Activated naive CD4-positive, alpha-beta T cell treated with anti-CD3 and anti-CD28 coated beads, Interleukin-2, amount 50 U/mL, for 24 hours (primary cell): ENCODE measurements around the gene GJA10.
"Not testable (repeated sequence)": the region's sequence is repeated elsewhere in the genome, so short reads cannot be mapped to it uniquely, and the experiment has no call there.

ENCODE experiments used
- H3K27ac Mint-ChIP-seq: one replicate; pipeline ENCODE4 v1.8.0; 2021; ENCODE audit warnings: mild to moderate bottlenecking, mixed read lengths
- H3K27me3 Mint-ChIP-seq: one replicate; pipeline ENCODE4 v1.8.0; 2021; ENCODE audit warnings: mixed read lengths
- H3K36me3 Mint-ChIP-seq: one replicate; pipeline ENCODE4 v1.8.0; 2021; ENCODE audit warnings: mixed read lengths
- H3K4me1 Mint-ChIP-seq: one replicate; pipeline ENCODE4 v1.8.0; 2021; ENCODE audit warnings: mixed read lengths
- H3K4me3 Mint-ChIP-seq: one replicate; pipeline ENCODE4 v1.8.0; 2021; ENCODE audit warnings: mild to moderate bottlenecking, mixed read lengths
- H3K9me3 Mint-ChIP-seq: one replicate; pipeline ENCODE4 v1.8.0; 2021; ENCODE audit warnings: mixed read lengths

Gene GJA10

GRCh38 chr6:89894169-89894568 is at the start of gene GJA10:
Gene GJA10, plus strand, starts transcription at chr6:89894469. Its CDS starts 0 bp downstream, at chr6:89894469.
- Mint-ChIP-seq H3K27me3 (peaks cover 16% of the 10 kb centered on the region), H3K4me1 (no peaks in the 10 kb centered on the region), H3K27ac (no peak within 1 kb of the TSS), H3K9me3 (no peaks in the 10 kb centered on the region), H3K4me3 (no peak within 1 kb of the TSS), H3K36me3 (no peaks in the 10 kb centered on the region)

GRCh38 chr6:89847513-89847912 is 46.8 kb upstream of the GJA10 start:
- H3K4me1 Mint-ChIP-seq: peaks cover 31% of the 10 kb centered on the region
- H3K9me3 Mint-ChIP-seq, H3K36me3 Mint-ChIP-seq, H3K27me3 Mint-ChIP-seq, H3K27ac Mint-ChIP-seq, H3K4me3 Mint-ChIP-seq: not testable (repeated sequence)

- Mint-ChIP-seq H3K9me3 (no peaks in the 10 kb centered on the region), H3K4me1 (peaks cover 13% of the 10 kb centered on the region), H3K36me3 (peaks cover 16% of the 10 kb centered on the region), H3K27me3 (no peaks in the 10 kb centered on the region), H3K4me3 (no peak overlapping the region), H3K27ac (no peak overlapping the region)
Measured at GRCh38 chr6:89853068-89853467, 41.2 kb upstream of the GJA10 start.

- H3K27ac Mint-ChIP-seq: no peak overlapping the region
- H3K4me1 Mint-ChIP-seq: peaks cover 6% of the 10 kb centered on the region
- peaks cover 33% of the 10 kb centered on the region for H3K36me3 Mint-ChIP-seq
- H3K27me3 Mint-ChIP-seq: no peaks in the 10 kb centered on the region
- H3K4me3 Mint-ChIP-seq: no peak overlapping the region
- peaks cover 6% of the 10 kb centered on the region for H3K9me3 Mint-ChIP-seq
Measured at GRCh38 chr6:89858041-89858440, 36.2 kb upstream of the GJA10 start.

GRCh38 chr6:89859744-89860143 is 34.5 kb upstream of the GJA10 start:
- Mint-ChIP-seq H3K9me3 (peaks cover 6% of the 10 kb centered on the region), H3K27me3 (no peaks in the 10 kb centered on the region), H3K27ac (peak overlapping the region; percentile 18), H3K36me3 (peaks cover 34% of the 10 kb centered on the region), H3K4me1 (peaks cover 6% of the 10 kb centered on the region), H3K4me3 (no peak overlapping the region)

GRCh38 chr6:89862273-89862672 is 32.0 kb upstream of the GJA10 start:
- H3K27ac Mint-ChIP-seq: no peak overlapping the region
- H3K36me3 Mint-ChIP-seq: peaks cover 33% of the 10 kb centered on the region

GRCh38 chr6:89862698-89863097 is 31.6 kb upstream of the GJA10 start:
- Mint-ChIP-seq H3K4me1 (peaks cover 6% of the 10 kb centered on the region), H3K27ac (no peak overlapping the region), H3K27me3 (no peaks in the 10 kb centered on the region), H3K4me3 (no peak overlapping the region), H3K36me3 (peaks cover 36% of the 10 kb centered on the region), H3K9me3 (peaks cover 6% of the 10 kb centered on the region)

More at GRCh38 chr6:89862273-89862672, 32.0 kb upstream of the GJA10 start:
- Mint-ChIP-seq H3K4me3 (no peak overlapping the region), H3K9me3 (peaks cover 6% of the 10 kb centered on the region), H3K4me1 (peaks cover 6% of the 10 kb centered on the region), H3K27me3 (no peaks in the 10 kb centered on the region)

GRCh38 chr6:89866024-89866678 is 28.1 kb upstream of the GJA10 start:
- H3K27ac Mint-ChIP-seq: no peak overlapping the region
- H3K9me3 Mint-ChIP-seq: peaks cover 6% of the 10 kb centered on the region
- peaks cover 40% of the 10 kb centered on the region for H3K36me3 Mint-ChIP-seq
- no peaks in the 10 kb centered on the region for H3K27me3 Mint-ChIP-seq
- peaks cover 5% of the 10 kb centered on the region for H3K4me1 Mint-ChIP-seq
- H3K4me3 Mint-ChIP-seq: no peak overlapping the region

- no peak overlapping the region for H3K27ac Mint-ChIP-seq
- no peaks in the 10 kb centered on the region for H3K9me3 Mint-ChIP-seq
- H3K27me3 Mint-ChIP-seq: no peaks in the 10 kb centered on the region
- no peak overlapping the region for H3K4me3 Mint-ChIP-seq
- H3K4me1 Mint-ChIP-seq: peaks cover 2% of the 10 kb centered on the region
- peaks cover 11% of the 10 kb centered on the region for H3K36me3 Mint-ChIP-seq
Measured at GRCh38 chr6:89873721-89874120, 20.5 kb upstream of the GJA10 start.

- Mint-ChIP-seq H3K27ac (peak overlapping the region; percentile 55), H3K4me3 (no peak overlapping the region), H3K9me3 (no peaks in the 10 kb centered on the region), H3K36me3 (peaks cover 10% of the 10 kb centered on the region), H3K27me3 (no peaks in the 10 kb centered on the region), H3K4me1 (no peaks in the 10 kb centered on the region)
Measured at GRCh38 chr6:89874438-89874837, 19.8 kb upstream of the GJA10 start.

- no peaks in the 10 kb centered on the region for H3K9me3 Mint-ChIP-seq
- H3K36me3 Mint-ChIP-seq: no peaks in the 10 kb centered on the region
- H3K4me3 Mint-ChIP-seq: no peak overlapping the region
- no peaks in the 10 kb centered on the region for H3K4me1 Mint-ChIP-seq
- H3K27ac Mint-ChIP-seq: no peak overlapping the region
- peaks cover 7% of the 10 kb centered on the region for H3K27me3 Mint-ChIP-seq
Measured at GRCh38 chr6:89886378-89887120, 7.7 kb upstream of the GJA10 start.

GRCh38 chr6:89887452-89888137 is 6.7 kb upstream of the GJA10 start:
- H3K4me1 Mint-ChIP-seq: no peaks in the 10 kb centered on the region
- peaks cover 9% of the 10 kb centered on the region for H3K27me3 Mint-ChIP-seq
- no peaks in the 10 kb centered on the region for H3K36me3 Mint-ChIP-seq
- H3K9me3 Mint-ChIP-seq: no peaks in the 10 kb centered on the region
- H3K4me3 Mint-ChIP-seq: no peak overlapping the region
- H3K27ac Mint-ChIP-seq: no peak overlapping the region

GRCh38 chr6:89888138-89888514 is 6.1 kb upstream of the GJA10 start:
- no peak overlapping the region for H3K27ac Mint-ChIP-seq
- peaks cover 9% of the 10 kb centered on the region for H3K27me3 Mint-ChIP-seq
- H3K4me3 Mint-ChIP-seq: no peak overlapping the region
- H3K36me3 Mint-ChIP-seq: no peaks in the 10 kb centered on the region
- no peaks in the 10 kb centered on the region for H3K4me1 Mint-ChIP-seq
- H3K9me3 Mint-ChIP-seq: no peaks in the 10 kb centered on the region

GRCh38 chr6:89888871-89889270 is 5.4 kb upstream of the GJA10 start:
- Mint-ChIP-seq H3K9me3 (no peaks in the 10 kb centered on the region), H3K4me3 (no peak overlapping the region), H3K27ac (no peak overlapping the region), H3K4me1 (no peaks in the 10 kb centered on the region), H3K36me3 (no peaks in the 10 kb centered on the region), H3K27me3 (peaks cover 16% of the 10 kb centered on the region)

GRCh38 chr6:89890845-89891528 is 3.3 kb upstream of the GJA10 start:
- not testable (repeated sequence) for H3K4me3 Mint-ChIP-seq, H3K27ac Mint-ChIP-seq, H3K9me3 Mint-ChIP-seq, H3K36me3 Mint-ChIP-seq, H3K4me1 Mint-ChIP-seq
- H3K27me3 Mint-ChIP-seq: peaks cover 19% of the 10 kb centered on the region

- H3K4me3 Mint-ChIP-seq, H3K9me3 Mint-ChIP-seq, H3K27ac Mint-ChIP-seq, H3K4me1 Mint-ChIP-seq, H3K36me3 Mint-ChIP-seq: not testable (repeated sequence)
- peaks cover 19% of the 10 kb centered on the region for H3K27me3 Mint-ChIP-seq
Measured at GRCh38 chr6:89892577-89892976, 1.7 kb upstream of the GJA10 start.
